Activated CD8-positive, alpha-beta memory T cell treated with anti-CD3 and anti-CD28 coated beads, Interleukin-2, amount 10 ng/mL, durations not matched to agents 7 days and 5 days (primary cell): ENCODE data around the gene ABR. TPM values are rescaled to one million over a fixed set of nuclear protein-coding genes. Genes with fewer than 3 reads are reported as not detected.
A peak's percentile ranks its signal among the peaks of the same experiment; 100 is the strongest.
"Not testable (repeated sequence)": the region's sequence is repeated elsewhere in the genome, so short reads cannot be mapped to it uniquely, and the experiment has no call there.

Source experiments
- ATAC-seq: fragments of 150-1000 bp; cut with Tn5 transposase; one replicate; pipeline ENCODE4 v1.10.0; 2021; ENCODE audit warnings: moderate library complexity
- CTCF ChIA-PET: fragments of 350-600 bp; sonication (Branson Sonifier 250); formaldehyde crosslinking; loops from one replicate; lab custom pipeline; 2021; ENCODE audit warnings: antibody characterized with exemption; lab: Charles Lee
- DNase-seq: peaks from one replicate; pipeline ENCODE4 v3.0.0-alpha.2; 2020
- H3K27ac Mint-ChIP-seq: one replicate; pipeline ENCODE4 v1.8.0; 2021; ENCODE audit warnings: mild to moderate bottlenecking, mixed read lengths
- H3K27me3 Mint-ChIP-seq: one replicate; pipeline ENCODE4 v1.8.0; 2021; ENCODE audit warnings: mixed read lengths
- H3K36me3 Mint-ChIP-seq: one replicate; pipeline ENCODE4 v1.8.0; 2021; ENCODE audit warnings: mild to moderate bottlenecking, mixed read lengths
- H3K4me1 Mint-ChIP-seq: one replicate; pipeline ENCODE4 v1.8.0; 2021; ENCODE audit warnings: mixed read lengths
- H3K4me3 Mint-ChIP-seq: one replicate; pipeline ENCODE4 v1.8.0; 2021; ENCODE audit warnings: mild to moderate bottlenecking, moderate library complexity, mixed read lengths
- H3K9me3 Mint-ChIP-seq: one replicate; pipeline ENCODE4 v1.8.0; 2022; ENCODE audit warnings: low read depth, mixed read lengths
- total RNA-seq, 2 experiments: library from RNA; stranded (reverse); gene quantifications; one replicate each; pipeline ENCODE4 v1.2.3, GENCODE V29; 2021

ABR gene
- total RNA-seq, 2 experiments from 2014 or later: 83.2 to 145 TPM

GRCh38 chr17:1146561-1147265 is 33.1 kb downstream of the ABR start:
- CTCF ChIA-PET: interaction anchor here (1.3 to 1.5 kb wide), 2 partner anchors 24 to 186 kb away, joined by 3 to 5 read pairs; no protein-coding TSS in a partner anchor
- H3K27ac Mint-ChIP-seq: no peak overlapping the region

GRCh38 chr17:1145311-1145986 is 34.3 kb downstream of the ABR start:
- DNase-seq (no peak), ATAC-seq (peak; percentile 9)
- no peaks in the 10 kb centered on the region for H3K9me3 Mint-ChIP-seq
- H3K4me1 Mint-ChIP-seq: no peaks in the 10 kb centered on the region
- no peak overlapping the region for H3K4me3 Mint-ChIP-seq
- H3K27me3 Mint-ChIP-seq: no peaks in the 10 kb centered on the region
- H3K27ac Mint-ChIP-seq: no peak overlapping the region
- H3K36me3 Mint-ChIP-seq: no peaks in the 10 kb centered on the region
- CTCF ChIA-PET: interaction anchor here (1.5 kb wide), 1 partner anchor 25 kb away, joined by 5 read pairs; no protein-coding TSS in a partner anchor

More at GRCh38 chr17:1146561-1147265, 33.1 kb downstream of the ABR start:
- DNase-seq: no peak
- ATAC-seq: no peak
- H3K4me1 Mint-ChIP-seq: no peaks in the 10 kb centered on the region
- H3K36me3 Mint-ChIP-seq: no peaks in the 10 kb centered on the region
- no peaks in the 10 kb centered on the region for H3K9me3 Mint-ChIP-seq
- no peak overlapping the region for H3K4me3 Mint-ChIP-seq
- H3K27me3 Mint-ChIP-seq: no peaks in the 10 kb centered on the region

GRCh38 chr17:1144162-1144561 is 35.6 kb downstream of the ABR start:
- no peaks in the 10 kb centered on the region for H3K4me1 Mint-ChIP-seq
- H3K36me3 Mint-ChIP-seq: no peaks in the 10 kb centered on the region
- no peak overlapping the region for H3K4me3 Mint-ChIP-seq
- CTCF ChIA-PET: no interaction called here
- ATAC-seq (no peak), DNase-seq (no peak)
- H3K9me3 Mint-ChIP-seq: no peaks in the 10 kb centered on the region
- H3K27me3 Mint-ChIP-seq: no peaks in the 10 kb centered on the region
- no peak overlapping the region for H3K27ac Mint-ChIP-seq

- Mint-ChIP-seq H3K27ac (no peak overlapping the region), H3K4me3 (no peak overlapping the region), H3K36me3 (no peaks in the 10 kb centered on the region), H3K27me3 (no peaks in the 10 kb centered on the region), H3K9me3 (no peaks in the 10 kb centered on the region), H3K4me1 (no peaks in the 10 kb centered on the region)
- DNase-seq (no peak), ATAC-seq (no peak)
- CTCF ChIA-PET: no interaction called here
Observed at GRCh38 chr17:1143573-1143972, 36.2 kb downstream of the ABR start.

DNA sequence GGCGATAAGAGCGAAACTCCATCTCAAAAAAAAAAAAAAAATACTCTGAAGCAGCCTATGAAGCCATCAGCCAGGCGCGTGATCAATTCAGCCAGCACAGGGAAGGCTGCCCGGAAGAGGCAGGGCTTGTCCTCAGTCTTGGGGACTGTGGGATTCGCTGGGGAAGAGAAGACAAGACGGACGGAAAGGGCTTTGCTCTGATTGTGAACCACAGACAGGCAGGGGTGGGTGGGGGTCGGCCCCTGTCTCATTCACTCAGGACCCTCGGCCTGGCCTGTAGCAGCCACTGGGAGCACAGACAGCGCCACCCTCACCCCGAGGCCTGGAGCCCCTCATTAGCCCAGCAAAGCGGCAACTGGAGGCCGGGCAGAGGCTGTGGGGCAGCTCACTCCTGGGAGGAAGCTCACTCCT is 37.2 kb downstream of the ABR start:
- H3K27me3 Mint-ChIP-seq: no peaks in the 10 kb centered on the region
- ATAC-seq (no peak), DNase-seq (no peak)
- H3K4me3 Mint-ChIP-seq: no peak overlapping the region
- H3K36me3 Mint-ChIP-seq: no peaks in the 10 kb centered on the region
- CTCF ChIA-PET: no interaction called here
- H3K9me3 Mint-ChIP-seq: no peaks in the 10 kb centered on the region
- no peaks in the 10 kb centered on the region for H3K4me1 Mint-ChIP-seq
- H3K27ac Mint-ChIP-seq: no peak overlapping the region

DNA sequence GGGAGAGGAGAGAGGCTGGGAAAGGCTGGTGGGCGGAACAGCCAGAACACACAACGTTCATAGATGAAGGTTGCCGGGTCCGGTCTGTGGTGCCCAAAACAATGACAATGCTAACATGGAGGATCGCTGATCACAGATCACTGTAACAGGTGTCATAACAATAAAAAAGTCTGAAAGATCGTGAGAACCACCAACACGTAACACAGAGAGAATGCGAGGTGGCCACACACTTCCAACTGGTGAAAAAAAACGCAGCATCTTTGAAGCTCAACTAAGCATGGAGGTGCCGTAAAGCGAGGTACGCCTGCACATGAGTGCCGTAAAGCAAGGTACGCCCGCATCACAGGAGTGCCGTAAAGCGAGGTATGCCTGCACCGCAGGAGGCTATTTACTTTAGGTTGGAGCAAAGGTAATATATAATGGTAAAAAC is 42.3 kb downstream of the ABR start:
- Mint-ChIP-seq H3K27ac (no peak overlapping the region), H3K4me1 (no peaks in the 10 kb centered on the region), H3K36me3 (no peaks in the 10 kb centered on the region), H3K4me3 (no peak overlapping the region), H3K27me3 (no peaks in the 10 kb centered on the region), H3K9me3 (no peaks in the 10 kb centered on the region)
- ATAC-seq (no peak), DNase-seq (peak; percentile 54)
- CTCF ChIA-PET: interaction anchor here (1.6 kb wide), 1 partner anchor 12 kb away, joined by 3 read pairs; no protein-coding TSS in a partner anchor

DNA sequence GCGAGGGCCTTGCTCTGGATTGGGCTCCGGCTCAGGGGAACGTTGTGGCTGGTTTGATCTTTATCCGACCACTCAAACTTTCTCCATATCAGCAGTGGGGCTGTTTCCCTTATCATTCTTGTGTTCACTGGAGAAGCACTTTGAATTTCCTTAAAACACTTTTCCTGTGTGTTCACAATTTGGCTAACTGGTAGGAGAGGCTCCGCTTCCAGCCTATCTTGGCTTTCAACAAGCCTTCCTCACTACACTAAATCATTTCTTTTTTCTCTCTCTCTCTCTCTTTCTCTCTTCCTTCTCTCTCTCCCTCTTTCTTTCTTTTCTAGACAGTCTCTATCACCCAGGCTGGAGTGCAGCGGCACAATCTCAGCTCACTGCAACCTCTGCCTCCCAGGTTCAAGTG is 43.0 kb downstream of the ABR start:
- CTCF ChIA-PET: no interaction called here
- H3K27ac Mint-ChIP-seq: no peak overlapping the region
- no peak overlapping the region for H3K4me3 Mint-ChIP-seq
- H3K9me3 Mint-ChIP-seq: no peaks in the 10 kb centered on the region
- no peaks in the 10 kb centered on the region for H3K4me1 Mint-ChIP-seq
- no peaks in the 10 kb centered on the region for H3K36me3 Mint-ChIP-seq
- no peak for DNase-seq
- no peak for ATAC-seq
- no peaks in the 10 kb centered on the region for H3K27me3 Mint-ChIP-seq

GRCh38 chr17:1134634-1135324 is 45.0 kb downstream of the ABR start:
- no peak overlapping the region for H3K4me3 Mint-ChIP-seq
- H3K36me3 Mint-ChIP-seq: no peaks in the 10 kb centered on the region
- ATAC-seq (no peak), DNase-seq (no peak)
- H3K27ac Mint-ChIP-seq: no peak overlapping the region
- H3K9me3 Mint-ChIP-seq: no peaks in the 10 kb centered on the region
- H3K4me1 Mint-ChIP-seq: no peaks in the 10 kb centered on the region
- CTCF ChIA-PET: interaction anchor here (0.9 kb wide), 1 partner anchor 12 kb away, joined by 3 read pairs; no protein-coding TSS in a partner anchor
- H3K27me3 Mint-ChIP-seq: no peaks in the 10 kb centered on the region

- H3K4me3 Mint-ChIP-seq: no peak overlapping the region
- no peaks in the 10 kb centered on the region for H3K9me3 Mint-ChIP-seq
- H3K4me1 Mint-ChIP-seq: no peaks in the 10 kb centered on the region
- CTCF ChIA-PET: interaction anchor here (1.3 kb wide), 1 partner anchor 128 kb away, joined by 4 read pairs; no protein-coding TSS in a partner anchor
- ATAC-seq (no peak), DNase-seq (no peak)
- no peaks in the 10 kb centered on the region for H3K36me3 Mint-ChIP-seq
- H3K27ac Mint-ChIP-seq: no peak overlapping the region
- no peaks in the 10 kb centered on the region for H3K27me3 Mint-ChIP-seq
Observed at GRCh38 chr17:1130191-1130590, 49.6 kb downstream of the ABR start.

GRCh38 chr17:1128463-1128862 is 51.3 kb downstream of the ABR start:
- H3K9me3 Mint-ChIP-seq, DNase-seq, H3K36me3 Mint-ChIP-seq, ATAC-seq, H3K27ac Mint-ChIP-seq, CTCF ChIA-PET, H3K4me3 Mint-ChIP-seq, H3K27me3 Mint-ChIP-seq, H3K4me1 Mint-ChIP-seq: not testable (repeated sequence)

- H3K4me1 Mint-ChIP-seq: peaks cover 16% of the 10 kb centered on the region
- H3K27me3 Mint-ChIP-seq: no peaks in the 10 kb centered on the region
- H3K36me3 Mint-ChIP-seq: no peaks in the 10 kb centered on the region
- no peak for DNase-seq
- H3K27ac Mint-ChIP-seq: no peak overlapping the region
- no peak overlapping the region for H3K4me3 Mint-ChIP-seq
- no peak for ATAC-seq
- H3K9me3 Mint-ChIP-seq: no peaks in the 10 kb centered on the region
- CTCF ChIA-PET: interaction anchor here (0.9 to 7.7 kb wide), 2 partner anchors 59 to 70 kb away, joined by 3 to 97 read pairs; no protein-coding TSS in a partner anchor
Observed at GRCh38 chr17:1126801-1127550, 52.8 kb downstream of the ABR start.

- Mint-ChIP-seq H3K4me1 (peaks cover 22% of the 10 kb centered on the region), H3K36me3 (no peaks in the 10 kb centered on the region), H3K27me3 (no peaks in the 10 kb centered on the region), H3K27ac (no peak overlapping the region), H3K4me3 (no peak overlapping the region), H3K9me3 (no peaks in the 10 kb centered on the region)
- CTCF ChIA-PET: interaction anchor here (0.9 to 7.7 kb wide), 2 partner anchors 60 to 69 kb away, joined by 3 to 97 read pairs; no protein-coding TSS in a partner anchor
- no peak for ATAC-seq
- no peak for DNase-seq
Observed at GRCh38 chr17:1126250-1126797, 53.5 kb downstream of the ABR start.
